Epithelial cell of esophagus (primary cell): Measurements from ENCODE around the gene IGSF8.

ENCODE experiments used
- DNase-seq: peaks from one replicate; pipeline ENCODE4 v3.0.0; 2010; ENCODE audit warnings: low read depth
- H3K4me3 ChIP-seq: 2 replicates; pipeline ENCODE4 v1.5.1; 2011; ENCODE audit warnings: mild to moderate bottlenecking, low read length, control low read depth
- CTCF ChIP-seq: IDR thresholded peaks from 2 replicates; pipeline ENCODE4 v1.5.1; 2011; ENCODE audit warnings: low read depth, mild to moderate bottlenecking, low read length, control low read depth, inconsistent platforms; ENCODE audit not compliant: insufficient read depth; ENCODE audit errors: missing control alignments

Gene IGSF8

GRCh38 chr1:160043543-160043942, 54.9 kb downstream of the IGSF8 start:
- no peak for DNase-seq
- no peak for TF ChIP-seq CTCF
- H3K4me3 ChIP-seq: no peak overlapping the region
